SK-N-MC (cell line): ENCODE results near the gene PKNOX2.

Experiments
- EZH2 ChIP-seq: fragments of 200-600 bp; sonication (generic); IDR thresholded peaks from one replicate; pipeline ENCODE4 v1.6.1; 2017; ENCODE audit warnings: antibody characterized with exemption
- FOXP2 ChIP-seq: optimal IDR thresholded peaks from 2 replicates; pipeline ENCODE3; 2011; ENCODE audit warnings: mild to moderate bottlenecking, moderate library complexity; ENCODE audit not compliant: insufficient read depth; ENCODE audit errors: extremely low read length, control extremely low read depth
- POLR2AphosphoS5 ChIP-seq: IDR thresholded peaks from 2 replicates; pipeline ENCODE4 v1.6.1; 2012; ENCODE audit warnings: mild to moderate bottlenecking, low read depth, low read length, borderline replicate concordance

DNA sequence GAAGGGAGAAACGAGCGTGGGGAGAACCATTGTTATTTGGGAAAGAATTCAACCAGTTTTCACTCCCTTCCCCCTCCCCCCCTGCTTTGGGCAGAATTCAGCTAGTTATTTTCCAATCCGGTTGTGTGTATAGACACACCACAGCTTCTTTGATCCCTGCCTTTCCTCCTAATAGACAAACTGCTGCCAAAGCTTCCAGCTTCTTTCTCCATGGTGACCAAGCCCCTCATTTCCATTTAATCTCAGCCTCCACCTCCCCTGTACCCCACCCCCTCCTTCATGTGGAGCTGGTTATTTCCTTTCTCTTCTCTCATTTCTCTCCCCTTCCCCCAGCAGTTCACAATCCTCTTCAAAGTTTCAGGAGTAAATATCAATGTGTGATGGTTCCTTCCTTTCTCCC is 24.8 kb upstream of the PKNOX2 start:
- no peak for TF ChIP-seq POLR2AphosphoS5
- no peak for TF ChIP-seq EZH2
- TF ChIP-seq FOXP2, result no peak
